Adipocyte (in vitro differentiated cells): ENCODE data around the gene SLC10A7.

Experiments
- DNase-seq: peaks from one replicate; pipeline ENCODE4 v3.0.0-alpha.2; 2015; ENCODE audit warnings: low read depth
- H3K27me3 ChIP-seq: replicated peaks from 2 replicates; pipeline ENCODE4 v1.7.0; 2013; ENCODE audit warnings: mild to moderate bottlenecking, low read length, moderate library complexity; ENCODE audit not compliant: control insufficient read depth, insufficient read depth
- H3K36me3 ChIP-seq: 2 replicates; pipeline ENCODE4 v1.7.0; 2013; ENCODE audit warnings: low read length, mild to moderate bottlenecking, moderate library complexity; ENCODE audit not compliant: control insufficient read depth, insufficient read depth, severe bottlenecking
- H3K4me1 ChIP-seq: 2 replicates; pipeline ENCODE4 v1.7.0; 2013; ENCODE audit warnings: mild to moderate bottlenecking, low read length, moderate library complexity; ENCODE audit not compliant: control insufficient read depth, insufficient read depth
- H3K4me3 ChIP-seq: 2 replicates; pipeline ENCODE4 v1.7.0; 2013; ENCODE audit warnings: mild to moderate bottlenecking, low read length, moderate library complexity
- H3K9ac ChIP-seq: 2 replicates; pipeline ENCODE4 v1.7.0; 2013; ENCODE audit warnings: mild to moderate bottlenecking, low read length, moderate library complexity
- H3K9me3 ChIP-seq: 2 replicates; pipeline ENCODE4 v1.7.0; 2013; ENCODE audit warnings: mild to moderate bottlenecking, low read length, moderate library complexity; ENCODE audit not compliant: control insufficient read depth

SLC10A7 gene

DNA sequence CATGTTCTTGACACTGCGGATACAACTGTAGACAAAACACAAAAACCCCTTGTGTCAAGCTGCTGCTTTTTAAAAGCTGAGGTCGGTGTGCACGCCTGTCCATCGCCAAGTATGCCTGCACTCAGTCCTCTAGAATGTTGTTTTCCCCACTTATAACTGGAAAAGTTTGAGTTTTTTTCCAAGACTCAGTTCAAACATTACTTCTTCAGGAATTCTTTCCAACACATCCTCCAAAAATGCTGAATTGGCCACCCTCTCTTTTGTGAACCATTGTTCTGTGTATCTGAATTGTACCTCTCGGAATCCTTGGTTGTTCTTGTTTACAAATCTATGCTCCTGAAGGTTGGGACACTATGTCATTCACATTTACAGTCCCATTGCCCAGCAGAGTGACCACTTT is 212.8 kb downstream of the SLC10A7 start:
- Histone ChIP-seq H3K9me3 (no peaks in the 10 kb centered on the region), H3K27me3 (no peaks in the 10 kb centered on the region), H3K36me3 (peaks cover 4% of the 10 kb centered on the region), H3K4me3 (no peak overlapping the region), H3K4me1 (peaks cover 6% of the 10 kb centered on the region), H3K9ac (no peak overlapping the region)
- no peak for DNase-seq

- H3K27me3 ChIP-seq, result no peaks in the 10 kb centered on the region
- H3K9me3 ChIP-seq, result no peaks in the 10 kb centered on the region
- no peak overlapping the region for H3K4me3 ChIP-seq
- H3K9ac ChIP-seq, result no peak overlapping the region
- H3K36me3 ChIP-seq, result peaks cover 6% of the 10 kb centered on the region
- no peaks in the 10 kb centered on the region for H3K4me1 ChIP-seq
- DNase-seq, result no peak
These were observed 218.9 kb downstream of the SLC10A7 start for GRCh38 chr4:146302822-146303221.

DNA sequence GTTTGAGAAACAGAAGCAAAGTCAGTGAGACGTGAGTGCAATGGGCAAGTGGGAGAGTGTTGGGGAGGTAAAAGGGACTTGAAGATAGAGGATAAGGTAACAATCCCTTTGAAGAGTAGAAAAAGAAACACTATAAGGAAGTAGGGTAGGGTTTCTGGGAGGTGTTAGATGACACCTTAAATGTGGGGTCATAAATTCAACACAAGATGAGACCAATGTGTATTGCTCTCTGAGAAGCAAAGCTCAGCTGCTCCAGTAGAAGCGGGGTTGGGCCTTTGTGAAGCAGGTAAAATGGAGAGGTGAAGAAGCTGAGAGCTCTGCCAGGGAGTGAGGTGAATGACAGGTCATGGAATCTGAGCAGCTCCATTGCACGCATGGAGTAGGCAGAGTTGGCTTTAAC is 222.1 kb downstream of the SLC10A7 start:
- Histone ChIP-seq H3K9me3 (no peaks in the 10 kb centered on the region), H3K9ac (no peak overlapping the region)

DNA sequence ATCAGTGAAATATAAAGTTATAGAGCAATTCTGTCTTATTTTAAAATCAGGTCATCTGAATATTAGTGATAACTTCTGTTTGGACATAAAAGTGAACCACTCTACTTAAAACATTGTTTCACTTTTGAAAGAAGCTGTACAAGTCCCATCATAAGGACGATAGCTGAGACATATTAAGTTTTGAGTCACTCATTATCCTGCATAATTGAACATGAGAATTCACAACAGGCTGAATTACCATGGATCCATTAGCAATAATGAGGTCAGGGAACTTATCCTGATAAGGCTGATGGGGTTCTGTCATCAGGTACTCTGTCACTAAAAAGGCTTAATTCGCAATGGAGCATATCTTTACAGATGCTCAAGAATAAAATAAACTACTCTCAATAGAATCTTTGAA is 227.0 kb downstream of the SLC10A7 start:
- no peaks in the 10 kb centered on the region for H3K4me1 ChIP-seq
- DNase-seq, result no peak
- H3K27me3 ChIP-seq, result no peaks in the 10 kb centered on the region
- H3K4me3 ChIP-seq, result no peak overlapping the region
- H3K9ac ChIP-seq, result no peak overlapping the region
- no peaks in the 10 kb centered on the region for H3K36me3 ChIP-seq
- H3K9me3 ChIP-seq, result no peaks in the 10 kb centered on the region

More for the DNA sequence above, 222.1 kb downstream of the SLC10A7 start:
- Histone ChIP-seq H3K36me3 (peaks cover 6% of the 10 kb centered on the region), H3K4me1 (no peaks in the 10 kb centered on the region), H3K27me3 (no peaks in the 10 kb centered on the region), H3K4me3 (no peak overlapping the region)
- DNase-seq, result no peak

DNA sequence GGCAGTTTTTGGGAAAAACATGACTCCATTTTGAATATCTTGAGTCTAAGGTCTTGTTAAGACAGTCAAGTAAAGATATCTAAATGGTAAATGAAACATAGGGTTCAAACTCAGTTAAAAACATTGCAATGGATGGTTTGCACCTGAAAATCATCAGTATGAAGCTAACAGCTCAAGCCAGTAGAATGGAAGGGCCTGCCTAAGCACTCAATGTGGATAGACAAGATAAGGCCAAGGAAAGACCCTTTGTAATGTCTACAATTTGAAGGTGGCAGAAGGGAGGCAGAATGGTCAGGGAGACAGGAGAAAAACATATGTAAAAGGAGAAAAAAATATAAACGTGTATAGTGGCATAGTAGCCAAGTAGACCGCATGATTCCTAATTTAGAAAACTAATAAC is 229.2 kb downstream of the SLC10A7 start:
- H3K4me1 ChIP-seq, result no peaks in the 10 kb centered on the region
- H3K27me3 ChIP-seq, result no peaks in the 10 kb centered on the region
- no peak overlapping the region for H3K4me3 ChIP-seq
- no peak for DNase-seq
- no peaks in the 10 kb centered on the region for H3K9me3 ChIP-seq
- H3K9ac ChIP-seq, result no peak overlapping the region
- H3K36me3 ChIP-seq, result no peaks in the 10 kb centered on the region

- H3K9me3 ChIP-seq, result no peaks in the 10 kb centered on the region
- no peak overlapping the region for H3K9ac ChIP-seq
- H3K27me3 ChIP-seq, result no peaks in the 10 kb centered on the region
- no peak for DNase-seq
- H3K4me3 ChIP-seq, result no peak overlapping the region
- H3K36me3 ChIP-seq, result peaks cover 7% of the 10 kb centered on the region
- H3K4me1 ChIP-seq, result no peaks in the 10 kb centered on the region
These were observed 230.4 kb downstream of the SLC10A7 start for GRCh38 chr4:146291313-146291712.

DNA sequence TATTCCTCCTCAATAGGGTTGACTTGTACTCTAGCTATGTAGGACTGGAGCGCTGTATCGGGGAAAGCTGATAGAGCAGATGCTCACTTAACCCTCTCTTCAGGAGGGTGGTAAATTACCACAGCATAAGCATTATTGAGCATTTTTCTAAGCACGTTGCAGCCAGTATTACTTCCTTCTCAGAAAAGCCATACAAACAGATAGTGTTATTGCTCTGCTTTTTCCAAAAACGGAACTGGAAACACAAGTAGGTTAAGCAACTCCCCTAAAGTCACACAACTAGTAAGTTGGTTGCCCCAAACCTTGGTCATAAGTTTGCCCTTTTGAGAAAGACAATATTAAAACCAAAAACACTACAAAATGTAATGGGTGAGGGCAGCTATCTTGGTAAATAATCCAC is 233.5 kb downstream of the SLC10A7 start:
- no peaks in the 10 kb centered on the region for H3K9me3 ChIP-seq
- peaks cover 7% of the 10 kb centered on the region for H3K36me3 ChIP-seq
- H3K27me3 ChIP-seq, result no peaks in the 10 kb centered on the region
- peaks cover 5% of the 10 kb centered on the region for H3K4me1 ChIP-seq
- no peak overlapping the region for H3K9ac ChIP-seq
- no peak overlapping the region for H3K4me3 ChIP-seq
- no peak for DNase-seq

- H3K36me3 ChIP-seq, result peaks cover 7% of the 10 kb centered on the region
- DNase-seq, result no peak
- H3K4me3 ChIP-seq, result no peak overlapping the region
These were observed 236.7 kb downstream of the SLC10A7 start for GRCh38 chr4:146285037-146285436.

GRCh38 chr4:146283758-146284651 is 237.7 kb downstream of the SLC10A7 start:
- peaks cover 7% of the 10 kb centered on the region for H3K36me3 ChIP-seq
- peaks cover 13% of the 10 kb centered on the region for H3K4me1 ChIP-seq
- no peaks in the 10 kb centered on the region for H3K27me3 ChIP-seq
- H3K4me3 ChIP-seq, result no peak overlapping the region
- no peak overlapping the region for H3K9ac ChIP-seq
- DNase-seq, result no peak
- H3K9me3 ChIP-seq, result no peaks in the 10 kb centered on the region

More at GRCh38 chr4:146285037-146285436, 236.7 kb downstream of the SLC10A7 start:
- Histone ChIP-seq H3K4me1 (peaks cover 10% of the 10 kb centered on the region), H3K27me3 (no peaks in the 10 kb centered on the region), H3K9me3 (no peaks in the 10 kb centered on the region), H3K9ac (no peak overlapping the region)

GRCh38 chr4:146282657-146283056 is 239.1 kb downstream of the SLC10A7 start:
- Histone ChIP-seq H3K36me3 (peaks cover 7% of the 10 kb centered on the region), H3K9me3 (no peaks in the 10 kb centered on the region), H3K4me3 (no peak overlapping the region), H3K27me3 (no peaks in the 10 kb centered on the region), H3K9ac (no peak overlapping the region), H3K4me1 (peaks cover 14% of the 10 kb centered on the region)
- DNase-seq, result no peak

DNA sequence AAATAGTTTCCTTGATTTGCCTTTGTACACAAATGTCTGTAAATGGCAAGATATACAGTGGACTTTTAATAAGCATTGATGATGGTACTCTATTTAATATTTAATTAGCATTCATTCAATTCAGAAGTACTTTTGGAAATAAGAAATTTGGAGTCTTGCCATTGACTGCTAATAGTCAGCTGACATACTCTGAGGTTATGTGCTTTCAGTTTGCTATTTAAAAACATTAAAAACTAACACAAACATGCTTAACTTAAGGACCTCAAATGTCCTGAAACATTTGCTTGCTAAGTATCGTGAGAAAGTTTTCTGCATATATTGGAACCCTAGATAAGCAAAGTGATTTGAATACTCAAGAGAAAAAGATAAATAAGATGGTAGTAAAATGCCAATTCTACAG is 242.8 kb downstream of the SLC10A7 start:
- Histone ChIP-seq H3K27me3 (no peaks in the 10 kb centered on the region), H3K4me1 (peaks cover 14% of the 10 kb centered on the region), H3K4me3 (peak overlapping the region; percentile 20), H3K9me3 (no peaks in the 10 kb centered on the region), H3K36me3 (no peaks in the 10 kb centered on the region), H3K9ac (no peak overlapping the region)
- DNase-seq, result no peak
